ENCODE results near the gene MYBPHL. TPM values are rescaled to one million over a fixed set of nuclear protein-coding genes. Genes with fewer than 3 reads are reported as not detected.

The MYBPHL gene
- polyA plus RNA-seq, 1 of the 3 experiments (the other 2 are of a cell fraction) = 0.07 TPM

DNA sequence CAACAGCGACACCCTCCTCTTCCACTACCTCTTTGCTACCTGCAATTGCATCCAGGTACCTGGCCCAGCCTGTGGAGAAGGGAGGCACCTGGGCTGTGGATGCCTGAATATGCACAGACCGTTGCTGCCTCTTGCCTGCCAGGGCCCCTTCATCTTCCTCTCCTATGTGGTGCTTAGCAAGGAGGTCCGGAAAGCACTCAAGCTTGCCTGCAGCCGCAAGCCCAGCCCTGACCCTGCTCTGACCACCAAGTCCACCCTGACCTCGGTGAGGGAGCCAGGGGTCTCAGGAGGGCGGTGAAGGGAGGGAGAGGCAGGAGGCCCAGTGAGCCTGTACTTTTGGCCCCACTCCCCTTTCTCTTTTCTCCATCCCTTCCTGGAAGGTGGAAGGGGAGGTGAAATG is 35.4 kb downstream of the MYBPHL start (continued):
- TF ChIP-seq, protein P1, sequence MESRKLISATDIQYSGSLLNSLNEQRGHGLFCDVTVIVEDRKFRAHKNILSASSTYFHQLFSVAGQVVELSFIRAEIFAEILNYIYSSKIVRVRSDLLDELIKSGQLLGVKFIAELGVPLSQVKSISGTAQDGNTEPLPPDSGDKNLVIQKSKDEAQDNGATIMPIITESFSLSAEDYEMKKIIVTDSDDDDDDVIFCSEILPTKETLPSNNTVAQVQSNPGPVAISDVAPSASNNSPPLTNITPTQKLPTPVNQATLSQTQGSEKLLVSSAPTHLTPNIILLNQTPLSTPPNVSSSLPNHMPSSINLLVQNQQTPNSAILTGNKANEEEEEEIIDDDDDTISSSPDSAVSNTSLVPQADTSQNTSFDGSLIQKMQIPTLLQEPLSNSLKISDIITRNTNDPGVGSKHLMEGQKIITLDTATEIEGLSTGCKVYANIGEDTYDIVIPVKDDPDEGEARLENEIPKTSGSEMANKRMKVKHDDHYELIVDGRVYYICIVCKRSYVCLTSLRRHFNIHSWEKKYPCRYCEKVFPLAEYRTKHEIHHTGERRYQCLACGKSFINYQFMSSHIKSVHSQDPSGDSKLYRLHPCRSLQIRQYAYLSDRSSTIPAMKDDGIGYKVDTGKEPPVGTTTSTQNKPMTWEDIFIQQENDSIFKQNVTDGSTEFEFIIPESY (IDR thresholded peaks at IDR 0.05; ENCODE audit: borderline replicate concordance, low read depth) = no peak

DNA sequence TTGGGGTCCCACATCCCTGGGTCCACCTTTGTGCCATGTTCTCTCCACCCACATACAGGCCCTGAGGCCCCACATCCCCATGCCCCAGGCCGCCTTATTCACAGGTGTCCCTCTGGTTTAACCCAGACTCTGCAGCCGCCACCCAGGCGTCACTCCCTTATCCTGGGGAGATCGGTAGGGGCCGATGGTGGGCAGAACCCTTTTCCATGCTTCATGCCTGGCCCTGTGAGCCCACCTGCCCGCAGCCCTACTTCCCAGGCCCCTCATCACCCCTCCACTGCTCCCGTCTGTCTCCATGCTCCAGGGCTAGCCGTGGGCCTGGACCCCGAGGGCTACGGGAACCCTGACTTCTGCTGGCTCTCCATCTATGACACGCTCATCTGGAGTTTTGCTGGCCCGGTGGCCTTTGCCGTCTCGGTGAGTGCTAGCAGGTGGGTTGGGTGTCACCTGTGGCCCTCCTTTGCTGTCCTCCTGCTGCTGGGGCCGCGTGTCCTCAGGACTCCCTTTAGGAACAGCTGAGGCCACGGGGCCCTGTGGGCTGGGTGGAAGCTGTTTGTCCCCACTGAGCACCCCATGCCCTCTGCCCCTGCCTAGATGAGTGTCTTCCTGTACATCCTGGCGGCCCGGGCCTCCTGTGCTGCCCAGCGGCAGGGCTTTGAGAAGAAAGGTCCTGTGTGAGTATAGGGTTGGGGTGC is 36.0 kb downstream of the MYBPHL start:
- POLR2A ChIA-PET = no interaction called here
- Histone ChIP-seq H3K4me3 (ENCODE audit: low read depth in 2 of 2, low read length in 1 of 2) (no peak overlapping the region), H3K27me3 (ENCODE audit: insufficient read depth) (no peaks in the 10 kb centered on the region), H3F3A (replicated peaks; ENCODE audit: insufficient read depth) (no peaks in the 10 kb centered on the region), H3K9ac (no peak overlapping the region), H4K20me1 (ENCODE audit: insufficient read depth) (no peaks in the 10 kb centered on the region), H3K36me3 (replicated peaks in 1 of 2; ENCODE audit: control insufficient read depth in 1 of 2, insufficient read depth in 2 of 2, low read length in 1 of 2) (no peaks in the 10 kb centered on the region), H2AFZ (ENCODE audit: low read depth) (no peak overlapping the region), H3K4me2 (no peak overlapping the region), H3K27ac (ENCODE audit: low read depth in 2 of 2, low read length in 1 of 2) (no peak overlapping the region), H3K79me2 (ENCODE audit: insufficient read depth) (no peaks in the 10 kb centered on the region), H3K9me2 (no peaks in the 10 kb centered on the region), H3K4me1 (ENCODE audit: control insufficient read depth in 1 of 2, insufficient read depth in 2 of 2, low read depth in 1 of 2, low read length in 1 of 2) (peaks cover 12 to 16% of the 10 kb centered on the region in 2 experiments), H3K9me3 (no peaks in the 10 kb centered on the region)
- DNase-seq = no peak
- WGBS (ENCODE audit: low lambda C conversion rate) = 94% methylated on average over 6 of the region's 20 CpGs
- TF ChIP-seq, protein P2, sequence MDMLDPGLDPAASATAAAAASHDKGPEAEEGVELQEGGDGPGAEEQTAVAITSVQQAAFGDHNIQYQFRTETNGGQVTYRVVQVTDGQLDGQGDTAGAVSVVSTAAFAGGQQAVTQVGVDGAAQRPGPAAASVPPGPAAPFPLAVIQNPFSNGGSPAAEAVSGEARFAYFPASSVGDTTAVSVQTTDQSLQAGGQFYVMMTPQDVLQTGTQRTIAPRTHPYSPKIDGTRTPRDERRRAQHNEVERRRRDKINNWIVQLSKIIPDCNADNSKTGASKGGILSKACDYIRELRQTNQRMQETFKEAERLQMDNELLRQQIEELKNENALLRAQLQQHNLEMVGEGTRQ (IDR thresholded peaks at IDR 0.05; ENCODE audit: borderline replicate concordance, low read depth, low read length) = no peak
- TF ChIP-seq TCF12 (IDR thresholded peaks at IDR 0.05) (no peak), NRF1 (IDR thresholded peaks at IDR 0.05; ENCODE audit: low read depth, low read length) (no peak), POLR2AphosphoS5 (IDR thresholded peaks at IDR 0.05; ENCODE audit: low read depth, low read length) (no peak), FOSL2 (IDR thresholded peaks at IDR 0.05; ENCODE audit: borderline replicate concordance, low read depth) (no peak), CHD2 (IDR thresholded peaks at IDR 0.05; ENCODE audit: low read length, partially characterized antibody) (no peak), ELF1 (IDR thresholded peaks at IDR 0.05) (no peak), JUND (IDR thresholded peaks at IDR 0.05) (no peak), RAD21 (IDR thresholded peaks at IDR 0.05; ENCODE audit: low read length) (no peak), SIN3A (IDR thresholded peaks at IDR 0.05; ENCODE audit: borderline replicate concordance, low read depth, low read length) (no peak)
- TF ChIP-seq, protein P3, sequence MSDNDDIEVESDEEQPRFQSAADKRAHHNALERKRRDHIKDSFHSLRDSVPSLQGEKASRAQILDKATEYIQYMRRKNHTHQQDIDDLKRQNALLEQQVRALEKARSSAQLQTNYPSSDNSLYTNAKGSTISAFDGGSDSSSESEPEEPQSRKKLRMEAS (IDR thresholded peaks at IDR 0.05; ENCODE audit: low read depth) = no peak
- CTCF ChIA-PET = interaction anchor here (1.2 to 1.9 kb wide), 2 partner anchors 128 to 158 kb away, joined by 3 to 6 read pairs; a partner anchor contains a TSS
